ENCODE data around the gene TTC34. TPM values are rescaled to one million over a fixed set of nuclear protein-coding genes. Genes with fewer than 3 reads are reported as not detected.

The TTC34 gene
- total and polyA plus RNA-seq, 2 experiments from 2014 or later, result 0.05 to 0.22 TPM

GRCh38 chr1:2825487-2826189 lies 24.1 kb upstream of the TTC34 start:
- no peaks in the 10 kb centered on the region for H3K36me3 ChIP-seq (ENCODE audit: low read depth)
- in situ Hi-C loops (cut with MboI), result no loop called here
- no peaks in the 10 kb centered on the region for H3K79me2 ChIP-seq (ENCODE audit: insufficient read depth)
- 36 to 37% methylated on average over 18 of the region's 18 CpGs for WGBS, 2 experiments (ENCODE audit: low coverage in 1 of 2, low lambda C conversion rate in 2 of 2, missing lambda C conversion rate in 2 of 2)
- no peak overlapping the region for H3K4me2 ChIP-seq (ENCODE audit: unreplicated experiment)
- H3K9me2 ChIP-seq (ENCODE audit: insufficient read depth), result no peaks in the 10 kb centered on the region
- no peak for TF ChIP-seq EZH2phosphoT487 (IDR thresholded peaks at IDR 0.05; ENCODE audit: insufficient read depth, low read depth)
- TF ChIP-seq EZH2 (IDR thresholded peaks at IDR 0.05; ENCODE audit: insufficient read depth, poor library complexity, severe bottlenecking), result no peak
- no peaks in the 10 kb centered on the region for H3K9me3 ChIP-seq (ENCODE audit: low read depth)
- no peak overlapping the region for H3K9ac ChIP-seq
- H2AFZ ChIP-seq, result no peak overlapping the region
- H3K27me3 ChIP-seq (replicated peaks; ENCODE audit: insufficient read depth), result no peaks in the 10 kb centered on the region
- no peaks in the 10 kb centered on the region for H3K4me1 ChIP-seq (ENCODE audit: insufficient read depth)
- no peak for DNase-seq
- no peaks in the 10 kb centered on the region for H3F3A ChIP-seq (ENCODE audit: insufficient read depth)
- no peak overlapping the region for H3K4me3 ChIP-seq
- no peak overlapping the region for H3K27ac ChIP-seq
- no peaks in the 10 kb centered on the region for H4K20me1 ChIP-seq (ENCODE audit: insufficient read depth)

GRCh38 chr1:2824999-2825398 lies 23.5 kb upstream of the TTC34 start:
- DNase-seq, result no peak
- H4K20me1 ChIP-seq (ENCODE audit: insufficient read depth), result no peaks in the 10 kb centered on the region
- in situ Hi-C loops (cut with MboI), result no loop called here

GRCh38 chr1:2823921-2824610 lies 22.6 kb upstream of the TTC34 start:
- H3K4me2 ChIP-seq (ENCODE audit: unreplicated experiment), result no peak overlapping the region
- no peaks in the 10 kb centered on the region for H3K4me1 ChIP-seq (ENCODE audit: insufficient read depth)
- no peak overlapping the region for H3K4me3 ChIP-seq
- H3F3A ChIP-seq (ENCODE audit: insufficient read depth), result no peaks in the 10 kb centered on the region
- H4K20me1 ChIP-seq (ENCODE audit: insufficient read depth), result no peaks in the 10 kb centered on the region
- no peaks in the 10 kb centered on the region for H3K36me3 ChIP-seq (ENCODE audit: low read depth)
- no peak overlapping the region for H3K27ac ChIP-seq
- no peak overlapping the region for H2AFZ ChIP-seq
- no peak overlapping the region for H3K9ac ChIP-seq
- in situ Hi-C loops (cut with MboI), result no loop called here
- DNase-seq, result no peak
- no peaks in the 10 kb centered on the region for H3K9me3 ChIP-seq (ENCODE audit: low read depth)
- H3K79me2 ChIP-seq (ENCODE audit: insufficient read depth), result no peaks in the 10 kb centered on the region
- 36 to 37% methylated on average over 20 to 22 of the region's 22 CpGs for WGBS, 2 experiments (ENCODE audit: low coverage in 1 of 2, low lambda C conversion rate in 2 of 2, missing lambda C conversion rate in 2 of 2)
- no peak for TF ChIP-seq EZH2phosphoT487 (IDR thresholded peaks at IDR 0.05; ENCODE audit: insufficient read depth, low read depth)
- no peak for TF ChIP-seq EZH2 (IDR thresholded peaks at IDR 0.05; ENCODE audit: insufficient read depth, poor library complexity, severe bottlenecking)
- no peaks in the 10 kb centered on the region for H3K9me2 ChIP-seq (ENCODE audit: insufficient read depth)
- no peaks in the 10 kb centered on the region for H3K27me3 ChIP-seq (replicated peaks; ENCODE audit: insufficient read depth)

More at GRCh38 chr1:2824999-2825398, 23.5 kb upstream of the TTC34 start:
- Histone ChIP-seq H3F3A (ENCODE audit: insufficient read depth) (no peaks in the 10 kb centered on the region), H3K36me3 (ENCODE audit: low read depth) (no peaks in the 10 kb centered on the region), H3K4me1 (ENCODE audit: insufficient read depth) (no peaks in the 10 kb centered on the region), H3K9me3 (ENCODE audit: low read depth) (no peaks in the 10 kb centered on the region), H3K27ac (no peak overlapping the region), H3K79me2 (ENCODE audit: insufficient read depth) (no peaks in the 10 kb centered on the region), H2AFZ (no peak overlapping the region), H3K9me2 (ENCODE audit: insufficient read depth) (no peaks in the 10 kb centered on the region), H3K9ac (no peak overlapping the region), H3K4me3 (no peak overlapping the region), H3K4me2 (ENCODE audit: unreplicated experiment) (no peak overlapping the region), H3K27me3 (replicated peaks; ENCODE audit: insufficient read depth) (no peaks in the 10 kb centered on the region)
- no peak for TF ChIP-seq EZH2phosphoT487 (IDR thresholded peaks at IDR 0.05; ENCODE audit: insufficient read depth, low read depth)
- no peak for TF ChIP-seq EZH2 (IDR thresholded peaks at IDR 0.05; ENCODE audit: insufficient read depth, poor library complexity, severe bottlenecking)

- no peaks in the 10 kb centered on the region for H3K9me2 ChIP-seq (ENCODE audit: insufficient read depth)
- H3K27ac ChIP-seq, result no peak overlapping the region
- H3K4me2 ChIP-seq (ENCODE audit: unreplicated experiment), result no peak overlapping the region
- H3K36me3 ChIP-seq (ENCODE audit: low read depth), result no peaks in the 10 kb centered on the region
- no peak for DNase-seq
- TF ChIP-seq EZH2 (IDR thresholded peaks at IDR 0.05; ENCODE audit: insufficient read depth, poor library complexity, severe bottlenecking) (no peak), EZH2phosphoT487 (IDR thresholded peaks at IDR 0.05; ENCODE audit: insufficient read depth, low read depth) (no peak)
- H2AFZ ChIP-seq, result no peak overlapping the region
- no peaks in the 10 kb centered on the region for H3K27me3 ChIP-seq (replicated peaks; ENCODE audit: insufficient read depth)
- 63 to 64% methylated on average over 12 of the region's 12 CpGs for WGBS, 2 experiments (ENCODE audit: low coverage in 1 of 2, low lambda C conversion rate in 2 of 2, missing lambda C conversion rate in 2 of 2)
- no peaks in the 10 kb centered on the region for H3K9me3 ChIP-seq (ENCODE audit: low read depth)
- no peak overlapping the region for H3K9ac ChIP-seq
- in situ Hi-C loops (cut with MboI), result no loop called here
- H3K4me3 ChIP-seq, result no peak overlapping the region
- H3K4me1 ChIP-seq (ENCODE audit: insufficient read depth), result no peaks in the 10 kb centered on the region
- no peaks in the 10 kb centered on the region for H3F3A ChIP-seq (ENCODE audit: insufficient read depth)
- no peaks in the 10 kb centered on the region for H3K79me2 ChIP-seq (ENCODE audit: insufficient read depth)
- no peaks in the 10 kb centered on the region for H4K20me1 ChIP-seq (ENCODE audit: insufficient read depth)
Observed at GRCh38 chr1:2822621-2823145, 21.2 kb upstream of the TTC34 start.

Measured in GM23248 (cell line).